OCI-LY3 (cell line): ENCODE measurements around the gene LIN7B.

Experiments
- CTCF ChIP-seq: fragments of 200-600, 300-600 bp; sonication (generic); IDR thresholded peaks from 2 replicates; pipeline ENCODE4 v1.5.1; 2014; ENCODE audit warnings: antibody characterized with exemption, low read length, low read depth
- EZH2phosphoT487 ChIP-seq: fragments of 200-600 bp; shearing (Covaris generic); IDR thresholded peaks from 2 replicates; pipeline ENCODE4 v1.6.1; 2018; ENCODE audit warnings: antibody characterized with exemption, mixed run types, low read depth

GRCh38 chr19:49114630-49115363 lies 627 bp downstream of the LIN7B start:
- TF ChIP-seq CTCF, result no peak
- no peak for TF ChIP-seq EZH2phosphoT487
